HUES6 (cell line): ENCODE data around the gene EPHA7.

Source experiments
- H3K27ac ChIP-seq: 2 replicates; pipeline ENCODE4 v1.7.0; 2013; ENCODE audit warnings: low read depth, mild to moderate bottlenecking, low read length, inconsistent platforms
- H3K27me3 ChIP-seq: 2 replicates; pipeline ENCODE4 v1.6.1; 2013; ENCODE audit warnings: low read length; ENCODE audit not compliant: control insufficient read depth, insufficient read depth
- H3K36me3 ChIP-seq: 2 replicates; pipeline ENCODE4 v1.6.1; 2013; ENCODE audit warnings: low read length; ENCODE audit not compliant: control insufficient read depth, insufficient read depth
- H3K4me1 ChIP-seq: 2 replicates; pipeline ENCODE4 v1.6.1; 2013; ENCODE audit warnings: low read length; ENCODE audit not compliant: control insufficient read depth, insufficient read depth
- H3K4me3 ChIP-seq: 2 replicates; pipeline ENCODE4 v1.5.1; 2013; ENCODE audit warnings: low read depth, low read length
- H3K9ac ChIP-seq: one replicate; pipeline ENCODE4 v1.6.1; 2013; ENCODE audit warnings: mild to moderate bottlenecking, low read length
- H3K9me3 ChIP-seq: 2 replicates; pipeline ENCODE4 v1.6.1; 2013; ENCODE audit warnings: low read depth, low read length; ENCODE audit not compliant: control insufficient read depth, insufficient read depth

The EPHA7 gene

GRCh38 chr6:93393554-93394074 is 25.7 kb downstream of the EPHA7 start:
- Histone ChIP-seq H3K9me3 (no peaks in the 10 kb centered on the region), H3K27me3 (no peaks in the 10 kb centered on the region), H3K4me3 (no peak overlapping the region), H3K27ac (no peak overlapping the region), H3K9ac (no peak overlapping the region), H3K4me1 (no peaks in the 10 kb centered on the region; the same call in 1 of the 2 replicates), H3K36me3 (no peaks in the 10 kb centered on the region)

- Histone ChIP-seq H3K4me3 (no peak overlapping the region), H3K27me3 (no peaks in the 10 kb centered on the region), H3K4me1 (no peaks in the 10 kb centered on the region; the same call in 1 of the 2 replicates), H3K27ac (no peak overlapping the region), H3K9ac (no peak overlapping the region), H3K9me3 (no peaks in the 10 kb centered on the region), H3K36me3 (no peaks in the 10 kb centered on the region)
Measured at GRCh38 chr6:93392797-93393196, 26.6 kb downstream of the EPHA7 start.

- no peaks in the 10 kb centered on the region for H3K9me3 ChIP-seq
- H3K27ac ChIP-seq = no peak overlapping the region
- H3K4me1 ChIP-seq = no peaks in the 10 kb centered on the region; the same call in 1 of the 2 replicates
- H3K9ac ChIP-seq = no peak overlapping the region
- no peaks in the 10 kb centered on the region for H3K27me3 ChIP-seq
- H3K4me3 ChIP-seq = no peak overlapping the region
- no peaks in the 10 kb centered on the region for H3K36me3 ChIP-seq
Measured at GRCh38 chr6:93391965-93392364, 27.4 kb downstream of the EPHA7 start.

DNA sequence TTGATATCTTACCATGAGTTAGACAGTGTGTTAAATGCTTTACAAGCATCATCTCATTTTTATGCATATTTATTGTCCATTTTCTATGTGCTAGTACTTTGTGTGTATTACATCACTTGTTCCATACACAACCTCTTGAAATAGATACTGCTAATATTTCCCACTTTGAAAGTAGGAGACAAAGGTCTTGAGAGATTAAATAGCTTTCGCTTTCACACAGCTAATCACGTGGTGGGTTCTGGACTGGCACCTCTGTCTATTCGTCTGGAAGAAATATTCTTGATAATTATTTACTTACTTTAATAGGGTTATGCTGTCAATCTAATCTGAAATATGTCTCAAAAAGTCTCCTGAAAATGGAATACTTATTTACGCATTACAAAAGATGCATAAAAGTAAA is 30.2 kb downstream of the EPHA7 start:
- Histone ChIP-seq H3K4me3 (no peak overlapping the region), H3K4me1 (no peaks in the 10 kb centered on the region), H3K36me3 (peaks cover 4% of the 10 kb centered on the region; the same call in 1 of the 2 replicates), H3K27ac (no peak overlapping the region), H3K9ac (no peak overlapping the region), H3K9me3 (no peaks in the 10 kb centered on the region), H3K27me3 (no peaks in the 10 kb centered on the region)

DNA sequence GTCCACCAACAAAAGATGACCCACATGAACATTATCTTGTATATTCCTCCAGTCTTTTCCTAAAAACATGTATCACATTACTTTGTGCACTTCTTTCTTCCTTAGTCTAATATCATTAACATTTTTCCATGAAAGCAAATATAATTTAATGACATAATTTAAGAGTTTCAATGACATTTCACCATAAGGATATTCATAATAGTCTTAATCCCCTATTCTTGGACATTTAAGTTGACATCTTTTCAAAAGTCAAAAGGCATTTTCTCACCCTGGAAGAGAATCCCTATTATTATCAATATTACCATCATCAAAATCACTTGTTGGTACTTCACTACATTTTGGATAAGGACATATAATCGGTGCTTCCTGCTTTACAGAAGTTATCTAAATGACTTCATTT is 31.3 kb downstream of the EPHA7 start:
- no peaks in the 10 kb centered on the region for H3K27me3 ChIP-seq
- no peak overlapping the region for H3K4me3 ChIP-seq
- no peaks in the 10 kb centered on the region for H3K9me3 ChIP-seq
- H3K27ac ChIP-seq = no peak overlapping the region
- H3K9ac ChIP-seq = no peak overlapping the region
- peaks cover 4% of the 10 kb centered on the region; the same call in 1 of the 2 replicates for H3K36me3 ChIP-seq
- H3K4me1 ChIP-seq = no peaks in the 10 kb centered on the region

DNA sequence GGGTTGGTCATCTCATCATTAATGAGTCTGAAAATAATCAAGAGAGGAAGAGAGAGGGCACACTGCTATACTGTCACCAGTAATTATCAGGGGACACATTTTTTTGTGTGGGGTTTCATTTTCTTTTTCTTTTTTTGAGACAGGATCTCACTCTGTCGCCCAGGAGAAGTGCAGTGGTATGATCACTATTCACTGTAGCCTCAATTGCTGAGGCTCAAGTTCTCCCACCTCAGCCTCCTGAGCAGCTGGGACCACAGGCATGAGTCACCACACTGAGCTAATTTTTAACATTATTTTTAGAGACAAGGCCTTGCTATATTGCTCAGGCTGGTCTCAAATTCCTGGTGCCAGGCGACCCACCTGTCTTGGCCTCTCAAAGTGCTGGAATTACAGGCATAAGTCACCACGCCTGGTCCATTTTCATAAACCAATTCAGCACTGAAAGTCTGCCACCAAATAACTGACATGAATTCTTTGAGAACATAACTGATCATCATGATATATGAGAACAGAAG is 43.3 kb downstream of the EPHA7 start:
- Histone ChIP-seq H3K4me1 (no peaks in the 10 kb centered on the region), H3K27ac (no peak overlapping the region), H3K9me3 (no peaks in the 10 kb centered on the region), H3K4me3 (no peak overlapping the region), H3K36me3 (no peaks in the 10 kb centered on the region), H3K27me3 (no peaks in the 10 kb centered on the region), H3K9ac (no peak overlapping the region)

DNA sequence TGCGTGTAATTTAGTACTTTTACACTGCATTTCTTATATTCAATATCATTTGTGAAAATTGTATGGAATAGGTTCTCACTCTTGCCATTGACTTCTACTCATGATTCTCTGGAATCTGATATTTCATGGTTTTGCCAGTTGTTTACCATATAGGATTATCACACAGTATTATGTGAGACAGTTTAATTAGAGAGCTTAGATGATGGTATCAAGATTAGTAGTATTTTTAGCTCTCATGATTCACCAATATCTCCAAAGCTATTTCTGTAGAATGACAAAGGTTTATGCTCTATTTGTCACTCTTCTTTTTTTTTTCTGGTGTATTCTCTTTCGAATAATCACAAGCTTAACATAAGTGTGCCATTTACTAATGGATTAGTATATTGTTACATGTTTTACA is 45.9 kb downstream of the EPHA7 start:
- no peaks in the 10 kb centered on the region for H3K27me3 ChIP-seq
- no peak overlapping the region for H3K4me3 ChIP-seq
- no peaks in the 10 kb centered on the region for H3K36me3 ChIP-seq
- H3K9ac ChIP-seq = no peak overlapping the region
- no peaks in the 10 kb centered on the region for H3K9me3 ChIP-seq
- no peak overlapping the region for H3K27ac ChIP-seq
- no peaks in the 10 kb centered on the region for H3K4me1 ChIP-seq

DNA sequence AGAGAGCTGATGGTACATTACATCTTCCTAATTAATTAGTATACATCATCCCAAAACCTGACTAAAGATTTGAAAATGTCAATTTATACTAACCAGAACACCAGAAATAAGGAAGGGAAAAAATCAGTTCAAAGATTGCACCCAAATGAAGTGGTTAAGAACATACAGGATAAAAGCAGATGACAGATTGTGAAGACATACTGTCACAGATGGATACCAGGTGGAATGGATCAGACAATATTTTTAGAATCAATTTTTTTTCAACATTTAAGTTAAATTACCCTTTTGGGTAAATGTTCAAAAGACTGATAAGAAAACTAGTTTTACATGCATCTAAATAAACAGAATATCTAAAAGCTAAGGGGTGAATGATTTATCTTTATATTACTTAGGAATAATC is 47.6 kb downstream of the EPHA7 start:
- no peaks in the 10 kb centered on the region for H3K36me3 ChIP-seq
- H3K9me3 ChIP-seq = no peaks in the 10 kb centered on the region
- no peaks in the 10 kb centered on the region for H3K4me1 ChIP-seq
- no peaks in the 10 kb centered on the region for H3K27me3 ChIP-seq
- H3K4me3 ChIP-seq = no peak overlapping the region
- no peak overlapping the region for H3K9ac ChIP-seq
- no peak overlapping the region for H3K27ac ChIP-seq

DNA sequence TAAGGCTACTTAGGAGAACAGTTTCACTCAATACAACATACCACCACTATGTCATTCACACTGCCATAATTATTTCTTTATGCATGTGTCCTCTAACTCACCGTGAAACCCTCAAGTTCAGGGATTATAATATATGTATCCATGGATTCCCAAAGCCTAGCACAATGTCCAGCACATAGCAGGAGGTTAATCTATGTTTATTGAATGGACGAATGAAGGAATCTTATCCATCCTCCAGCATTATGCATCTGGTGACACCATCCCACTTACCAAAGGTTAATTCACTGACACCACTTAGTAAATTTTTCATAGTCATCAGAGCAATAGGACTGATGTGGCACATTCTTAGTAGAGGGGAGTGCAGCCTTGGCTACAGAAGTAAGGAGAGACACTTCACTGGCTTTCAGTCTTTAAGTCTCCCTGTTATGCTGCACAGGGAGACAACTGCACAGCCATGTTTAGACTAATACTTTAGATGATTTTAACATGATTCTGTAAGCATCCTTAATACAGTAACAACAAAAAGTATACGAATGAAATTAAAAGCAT is 49.7 kb downstream of the EPHA7 start:
- Histone ChIP-seq H3K27ac (no peak overlapping the region), H3K27me3 (no peaks in the 10 kb centered on the region), H3K36me3 (no peaks in the 10 kb centered on the region), H3K4me1 (no peaks in the 10 kb centered on the region), H3K9me3 (no peaks in the 10 kb centered on the region), H3K4me3 (no peak overlapping the region), H3K9ac (no peak overlapping the region)

DNA sequence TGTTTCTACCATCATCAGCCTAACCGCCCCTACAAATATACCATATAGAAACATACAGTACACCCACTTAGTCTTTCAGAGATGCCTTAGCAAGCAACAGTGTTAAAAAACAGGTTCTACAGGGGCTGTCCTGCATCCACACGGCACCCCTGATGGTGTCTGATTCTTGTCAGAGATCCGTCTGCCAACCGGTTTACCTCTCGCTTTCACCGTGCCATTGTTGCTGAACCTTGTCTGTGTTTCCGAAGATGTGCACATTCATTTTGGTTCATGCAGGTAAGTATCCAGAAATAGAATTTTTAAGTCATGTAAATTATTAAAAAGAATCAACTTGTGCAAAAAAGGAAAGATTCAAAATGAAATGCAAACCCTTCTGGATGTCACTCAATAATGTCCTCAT is 52.9 kb downstream of the EPHA7 start:
- Histone ChIP-seq H3K27ac (no peak overlapping the region), H3K9ac (no peak overlapping the region), H3K9me3 (no peaks in the 10 kb centered on the region), H3K36me3 (no peaks in the 10 kb centered on the region), H3K4me1 (no peaks in the 10 kb centered on the region), H3K4me3 (no peak overlapping the region), H3K27me3 (no peaks in the 10 kb centered on the region)

GRCh38 chr6:93365445-93365844 is 53.9 kb downstream of the EPHA7 start:
- H3K27me3 ChIP-seq = no peaks in the 10 kb centered on the region
- no peak overlapping the region for H3K4me3 ChIP-seq
- no peak overlapping the region for H3K9ac ChIP-seq
- H3K9me3 ChIP-seq = no peaks in the 10 kb centered on the region
- H3K36me3 ChIP-seq = no peaks in the 10 kb centered on the region
- H3K27ac ChIP-seq = no peak overlapping the region
- no peaks in the 10 kb centered on the region for H3K4me1 ChIP-seq
